NCI-H774 (cell line): Measurements from ENCODE around the gene IGIP.
A peak's percentile ranks its signal among the peaks of the same experiment; 100 is the strongest.

Experiments used
- DNase-seq: peaks from one replicate; lab custom pipeline; 2025; lab: John Stamatoyannopoulos, UW

IGIP gene

DNA sequence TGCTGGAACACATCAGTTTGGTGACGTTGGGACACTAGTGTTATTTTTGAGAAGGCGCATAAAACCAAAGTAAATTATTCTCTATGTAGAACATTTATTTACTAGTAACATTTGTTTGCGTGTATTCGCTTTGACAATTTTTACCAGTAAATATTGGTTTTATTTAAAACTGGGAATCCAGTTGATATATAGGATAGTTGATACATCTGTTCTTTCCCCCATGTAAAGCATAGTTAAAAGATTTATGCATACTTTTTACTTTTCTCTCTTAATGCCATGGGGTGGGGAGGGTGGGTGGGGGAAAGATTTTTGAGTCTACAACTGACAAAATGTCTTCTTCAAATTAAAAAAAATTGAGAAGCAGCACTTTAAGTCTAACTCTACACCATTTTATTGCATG, at the start of gene IGIP:
TSS of gene IGIP (plus strand) at position 301 of the 400 bp plus-strand sequence. CDS start 2,540 bp downstream, outside the sequence.
- no peak for DNase-seq

GRCh38 chr5:140076142-140076541, 49.6 kb upstream of the IGIP start:
- DNase-seq = no peak

GRCh38 chr5:140076788-140077187, 48.9 kb upstream of the IGIP start:
- DNase-seq = no peak

GRCh38 chr5:140083120-140083519, 42.6 kb upstream of the IGIP start:
- no peak for DNase-seq

DNA sequence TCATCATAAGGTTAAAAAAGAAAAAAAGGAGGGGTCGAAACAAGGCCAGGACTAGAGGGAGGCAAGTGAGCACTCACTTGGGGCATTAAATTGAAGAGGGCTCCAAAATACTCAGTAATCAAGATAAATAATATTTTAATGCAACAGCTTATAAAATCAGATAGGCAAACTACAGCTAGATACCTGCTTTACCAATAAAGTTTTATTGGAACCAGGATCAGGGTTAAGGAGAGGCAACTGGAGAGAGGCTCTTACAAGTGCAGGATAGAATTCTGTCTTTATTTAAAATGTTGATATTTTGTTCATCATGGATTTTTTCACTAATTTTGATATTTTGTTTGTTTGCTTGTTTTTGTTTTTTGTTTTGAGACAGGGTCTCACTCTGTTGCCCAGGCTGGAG, 42.1 kb upstream of the IGIP start:
- DNase-seq = no peak

DNA sequence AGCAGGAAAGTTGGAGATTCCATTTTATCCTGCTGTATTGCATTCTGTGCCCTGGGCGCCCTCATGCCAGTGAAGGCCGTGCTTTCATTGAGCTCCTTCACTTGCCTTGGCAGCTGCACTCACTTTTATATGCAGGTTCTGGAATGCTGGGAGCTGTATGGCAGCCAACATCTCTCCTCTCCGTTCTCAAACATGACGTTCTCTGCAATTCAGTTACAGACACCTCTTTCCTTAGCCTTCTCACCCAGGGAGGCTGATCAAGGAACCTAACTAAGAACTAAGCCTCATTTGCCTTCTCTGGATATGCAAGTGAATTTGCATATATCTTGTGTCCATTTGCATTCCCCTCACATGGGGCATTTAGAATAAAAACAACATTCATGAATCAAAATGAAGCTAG, 41.2 kb upstream of the IGIP start:
- DNase-seq = no peak

DNA sequence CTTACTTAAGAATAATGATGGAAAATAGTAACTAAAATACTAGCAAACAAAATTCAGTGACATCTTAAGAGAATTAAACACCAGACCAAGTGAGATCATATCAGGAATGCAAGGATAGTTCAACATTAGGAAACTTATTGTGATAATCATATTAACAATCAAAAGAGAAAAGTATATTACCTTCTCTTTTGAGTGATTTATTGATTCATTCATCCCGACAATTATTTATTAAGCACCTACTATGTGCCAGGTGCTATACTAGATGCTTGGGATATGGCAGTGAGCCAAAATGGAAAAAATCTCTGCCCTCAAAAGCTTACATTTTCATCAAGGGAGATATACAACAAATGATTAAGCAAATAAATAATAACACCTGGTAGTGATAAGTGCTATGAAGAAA, 35.5 kb upstream of the IGIP start:
- no peak for DNase-seq

DNA sequence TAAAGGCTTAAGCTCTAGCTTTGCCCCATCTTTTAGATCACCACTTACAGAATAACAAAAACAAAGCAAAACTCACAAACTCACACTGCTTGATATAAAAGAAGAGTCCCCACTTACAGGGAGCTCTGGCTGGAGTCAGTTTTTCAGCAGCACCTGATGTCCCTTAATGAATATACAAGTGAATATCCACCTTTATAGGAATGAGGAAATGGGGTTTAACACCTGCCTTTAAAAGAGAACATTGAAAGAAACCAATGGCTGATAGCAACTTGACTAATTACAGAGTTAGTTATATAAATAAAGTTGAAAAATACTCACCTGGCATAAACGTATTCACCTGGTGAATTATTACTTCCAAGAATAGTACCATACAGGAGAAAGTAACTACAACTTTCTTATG, 32.6 kb upstream of the IGIP start:
- no peak for DNase-seq

- DNase-seq = no peak
These were observed 31.9 kb upstream of the IGIP start for GRCh38 chr5:140093866-140094265.

DNA sequence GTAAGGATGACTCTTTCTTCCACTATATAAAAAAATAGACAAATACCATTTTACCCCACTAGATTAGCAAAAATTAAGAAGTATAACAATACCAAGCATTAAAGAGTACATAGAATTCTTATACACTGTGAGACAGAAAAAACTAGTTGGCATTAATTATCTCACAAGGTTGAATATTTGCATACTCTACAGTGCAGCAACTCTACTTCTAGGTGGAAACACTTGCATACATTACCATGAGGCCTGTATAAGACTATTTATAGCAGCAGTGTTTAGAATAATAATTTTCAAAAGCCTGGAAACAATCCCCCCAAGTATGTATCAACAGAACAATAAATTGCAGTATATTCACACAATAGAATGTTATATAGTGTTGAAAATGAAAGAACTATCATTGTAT, 30.8 kb upstream of the IGIP start:
- DNase-seq = no peak

GRCh38 chr5:140101179-140101578, 24.6 kb upstream of the IGIP start:
- DNase-seq = no peak

- DNase-seq = no peak
These were observed 22.6 kb upstream of the IGIP start for GRCh38 chr5:140103154-140103553.

GRCh38 chr5:140104100-140104499, 21.6 kb upstream of the IGIP start:
- no peak for DNase-seq

- DNase-seq = no peak
These were observed 19.6 kb upstream of the IGIP start for GRCh38 chr5:140106101-140106500.

- DNase-seq = no peak
These were observed 18.9 kb upstream of the IGIP start for GRCh38 chr5:140106805-140107311.

DNA sequence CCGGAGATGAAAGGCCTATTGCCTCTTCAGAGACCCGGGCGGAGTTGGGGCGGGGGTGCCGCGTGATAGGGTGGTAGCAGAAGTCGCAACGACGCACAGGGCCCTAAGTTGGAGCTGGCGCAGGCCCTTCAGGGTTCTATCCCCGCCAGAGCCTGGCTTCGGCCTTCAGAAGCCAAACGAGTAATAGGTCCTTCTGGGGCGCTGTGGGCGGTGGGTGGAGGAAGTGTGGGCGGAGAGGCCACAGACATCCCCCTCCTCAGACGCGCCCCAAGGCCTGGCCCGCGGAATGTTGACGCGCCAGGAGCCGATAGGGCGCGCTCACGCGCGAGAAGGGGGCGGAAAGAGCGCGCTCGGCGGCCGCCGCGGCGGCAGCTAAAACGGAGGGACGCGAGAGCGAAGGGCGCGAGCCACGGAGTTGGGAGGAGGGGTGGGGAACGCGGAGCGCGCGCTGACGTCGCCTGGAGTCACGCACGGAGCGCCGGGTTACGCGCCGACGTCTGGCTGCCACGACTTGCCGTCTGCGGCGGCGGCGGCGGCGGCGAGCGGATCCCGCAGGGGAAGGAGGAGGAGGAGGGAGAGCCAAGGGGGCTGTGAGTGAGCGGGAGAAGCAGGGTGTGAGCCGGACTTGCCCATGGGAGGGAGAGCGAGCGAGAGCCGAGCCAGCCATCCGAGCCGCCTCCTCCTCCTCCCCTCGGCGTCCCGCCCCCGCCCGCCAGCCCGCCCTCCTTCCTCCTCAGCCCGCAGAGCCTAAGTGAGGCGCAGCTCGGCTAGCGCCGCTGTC, 18.2 kb upstream of the IGIP start:
- peak; percentile 92 for DNase-seq

DNA sequence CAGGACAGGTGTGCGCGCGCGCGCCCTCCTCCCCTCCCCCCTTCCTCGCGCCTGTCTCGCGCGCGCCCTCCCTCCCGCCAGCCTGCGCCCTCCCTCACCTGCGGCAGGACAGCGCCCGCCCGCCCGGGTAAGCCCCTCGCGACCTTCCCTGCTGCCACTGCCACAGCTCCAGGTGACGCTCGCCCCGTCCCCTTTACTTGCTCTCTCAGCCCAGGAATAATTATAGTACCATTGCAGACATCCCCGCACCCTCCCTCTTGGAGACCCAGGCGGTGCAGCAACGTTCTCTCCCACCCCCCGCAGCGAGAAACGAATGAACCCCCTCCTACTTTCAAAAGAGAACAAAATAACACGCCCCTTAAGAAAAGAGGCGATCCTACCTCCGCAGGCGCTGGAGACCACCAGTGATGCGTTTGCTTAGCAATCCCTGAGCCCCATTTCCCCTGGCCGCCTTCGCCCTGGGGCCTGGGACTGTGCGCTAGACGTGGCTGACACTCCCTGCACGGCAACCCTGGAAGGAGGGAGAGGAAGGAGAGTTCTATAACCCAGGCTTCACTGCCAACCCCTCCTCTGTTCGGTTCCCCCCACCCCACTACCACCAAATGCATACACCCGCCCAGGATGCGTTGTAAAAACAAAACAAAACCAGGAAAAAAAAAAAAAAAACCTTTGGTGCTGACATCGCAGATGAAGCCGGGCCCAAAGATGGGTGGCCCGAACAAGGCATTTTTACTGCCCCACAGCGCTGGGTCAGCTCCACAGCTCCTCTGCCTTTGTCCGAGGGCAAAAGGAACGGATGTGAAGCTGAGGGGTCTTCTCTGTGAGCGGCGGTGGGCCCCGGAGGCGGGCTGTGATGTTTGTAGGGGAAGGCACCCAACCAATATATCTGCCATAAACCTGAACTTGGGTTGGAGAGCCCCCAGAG, 17.4 kb upstream of the IGIP start:
- DNase-seq = no peak

DNA sequence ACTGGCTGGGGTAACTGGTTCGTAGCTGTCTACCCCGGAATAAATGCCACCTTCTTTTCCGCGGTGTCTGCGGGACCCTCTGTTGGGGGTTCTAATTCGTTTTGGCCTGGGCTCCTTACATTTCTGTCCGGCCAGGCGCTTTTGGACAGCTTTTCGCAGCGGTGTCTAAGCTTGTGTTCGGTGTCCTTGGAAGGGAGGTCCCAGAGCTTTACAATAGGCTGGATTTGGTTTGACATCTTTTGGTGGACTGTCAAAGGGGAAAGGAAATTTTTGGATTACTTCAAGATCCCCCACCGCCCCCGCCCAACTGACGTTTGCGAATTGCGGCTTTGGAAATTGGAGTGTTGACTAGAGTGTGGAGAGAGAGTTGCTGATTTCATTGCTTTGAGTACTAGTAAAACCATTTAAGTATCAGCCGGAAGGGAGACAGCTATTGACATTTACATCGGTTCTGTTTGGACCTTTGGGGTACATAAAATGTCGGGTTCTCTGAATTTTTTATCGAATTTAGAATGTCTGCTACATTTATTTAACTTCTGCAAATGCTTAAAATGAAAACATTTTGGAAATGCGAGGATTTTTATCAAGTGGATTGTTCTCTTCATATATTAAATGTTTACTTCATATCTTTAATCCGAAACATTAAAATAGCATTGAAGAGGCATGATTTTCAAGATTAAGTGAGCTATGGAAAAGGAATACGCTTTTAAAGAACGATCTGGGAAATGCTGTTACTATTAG, 16.5 kb upstream of the IGIP start:
- no peak for DNase-seq

DNA sequence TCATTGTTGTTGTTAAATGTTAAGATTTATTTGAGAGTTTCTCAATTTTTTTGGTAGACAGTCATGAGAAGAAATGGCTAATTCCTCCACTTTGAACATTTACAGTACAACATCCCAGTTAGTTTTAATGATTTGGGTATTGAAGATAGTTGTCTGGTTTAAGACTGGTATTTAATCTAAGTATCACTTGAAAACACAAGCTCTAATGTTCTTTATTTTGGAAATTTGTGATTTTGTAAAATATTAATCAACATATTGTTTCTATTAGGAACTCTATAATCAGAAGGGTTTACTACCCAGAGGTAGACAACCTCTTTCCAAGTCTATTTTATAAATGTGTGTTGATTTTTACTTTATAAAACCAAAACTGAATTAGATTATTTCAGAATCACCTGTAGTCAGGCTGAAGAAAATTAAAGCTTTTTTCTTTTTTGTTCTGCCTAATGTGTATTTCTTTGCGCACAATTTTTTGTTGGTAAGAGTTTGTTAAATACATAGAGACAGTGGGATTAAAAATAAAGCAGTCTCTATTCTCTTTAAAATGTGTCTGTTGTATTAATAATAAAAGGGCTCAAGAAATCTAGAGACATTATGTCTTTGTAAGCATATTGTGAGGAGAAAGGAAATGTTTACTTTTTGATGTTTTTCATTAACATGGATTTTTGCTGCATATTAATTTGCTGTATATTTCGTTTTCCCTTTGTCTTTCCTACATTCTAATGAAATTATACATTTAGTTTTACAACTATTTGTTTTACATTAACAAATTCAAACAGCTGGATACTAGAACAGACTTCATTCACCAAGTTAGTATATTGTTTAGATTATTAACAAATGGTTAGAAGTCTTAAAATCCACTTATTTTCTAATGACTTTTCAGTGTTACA, 15.7 kb upstream of the IGIP start:
- no peak for DNase-seq

GRCh38 chr5:140110646-140110957, 15.1 kb upstream of the IGIP start:
- DNase-seq = no peak
